Measurements from ENCODE around the gene NDUFS2. TPM values are rescaled to one million over a fixed set of nuclear protein-coding genes. Genes with fewer than 3 reads are reported as not detected.
"Not testable (repeated sequence)": the region's sequence is repeated elsewhere in the genome, so short reads cannot be mapped to it uniquely, and the experiment has no call there.

The NDUFS2 gene
- total RNA-seq, 1 donor, result 65.4 TPM

GRCh38 chr1:161251579-161251978 lies 49.4 kb downstream of the NDUFS2 start:
- no peak overlapping the region for H3K4me3 ChIP-seq (ENCODE audit: low read depth, low read length)
- no peak for DNase-seq (ENCODE audit: low read depth)
- TF ChIP-seq, protein P1, sequence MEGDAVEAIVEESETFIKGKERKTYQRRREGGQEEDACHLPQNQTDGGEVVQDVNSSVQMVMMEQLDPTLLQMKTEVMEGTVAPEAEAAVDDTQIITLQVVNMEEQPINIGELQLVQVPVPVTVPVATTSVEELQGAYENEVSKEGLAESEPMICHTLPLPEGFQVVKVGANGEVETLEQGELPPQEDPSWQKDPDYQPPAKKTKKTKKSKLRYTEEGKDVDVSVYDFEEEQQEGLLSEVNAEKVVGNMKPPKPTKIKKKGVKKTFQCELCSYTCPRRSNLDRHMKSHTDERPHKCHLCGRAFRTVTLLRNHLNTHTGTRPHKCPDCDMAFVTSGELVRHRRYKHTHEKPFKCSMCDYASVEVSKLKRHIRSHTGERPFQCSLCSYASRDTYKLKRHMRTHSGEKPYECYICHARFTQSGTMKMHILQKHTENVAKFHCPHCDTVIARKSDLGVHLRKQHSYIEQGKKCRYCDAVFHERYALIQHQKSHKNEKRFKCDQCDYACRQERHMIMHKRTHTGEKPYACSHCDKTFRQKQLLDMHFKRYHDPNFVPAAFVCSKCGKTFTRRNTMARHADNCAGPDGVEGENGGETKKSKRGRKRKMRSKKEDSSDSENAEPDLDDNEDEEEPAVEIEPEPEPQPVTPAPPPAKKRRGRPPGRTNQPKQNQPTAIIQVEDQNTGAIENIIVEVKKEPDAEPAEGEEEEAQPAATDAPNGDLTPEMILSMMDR (IDR thresholded peaks at IDR 0.05; ENCODE audit: insufficient read depth, low read length), result no peak

DNA sequence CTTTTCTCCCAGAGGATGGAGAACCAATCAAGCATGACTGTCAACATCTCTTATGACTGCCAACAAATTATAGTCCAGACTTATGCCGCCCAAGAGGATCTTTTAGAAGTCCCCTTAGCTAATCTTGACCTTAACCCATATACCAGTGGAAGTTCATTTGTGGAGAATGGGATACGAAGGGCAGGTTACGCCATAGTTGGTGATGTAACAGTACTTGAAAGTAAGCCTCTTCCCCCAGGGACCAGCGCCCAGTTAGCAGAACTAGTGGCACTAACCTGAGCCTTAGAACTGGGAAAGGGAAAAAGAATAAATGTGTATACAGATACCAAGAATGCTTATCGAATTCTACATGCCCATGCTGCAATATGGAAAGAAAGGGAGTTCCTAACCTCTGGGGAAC lies 53.1 kb downstream of the NDUFS2 start:
- not testable (repeated sequence) for DNase-seq (ENCODE audit: low read depth); H3K4me3 ChIP-seq (ENCODE audit: low read depth, low read length)

- H3K4me3 ChIP-seq (ENCODE audit: low read depth, low read length); DNase-seq (ENCODE audit: low read depth): not testable (repeated sequence)
Observed at GRCh38 chr1:161255955-161256520, 53.9 kb downstream of the NDUFS2 start.

DNA sequence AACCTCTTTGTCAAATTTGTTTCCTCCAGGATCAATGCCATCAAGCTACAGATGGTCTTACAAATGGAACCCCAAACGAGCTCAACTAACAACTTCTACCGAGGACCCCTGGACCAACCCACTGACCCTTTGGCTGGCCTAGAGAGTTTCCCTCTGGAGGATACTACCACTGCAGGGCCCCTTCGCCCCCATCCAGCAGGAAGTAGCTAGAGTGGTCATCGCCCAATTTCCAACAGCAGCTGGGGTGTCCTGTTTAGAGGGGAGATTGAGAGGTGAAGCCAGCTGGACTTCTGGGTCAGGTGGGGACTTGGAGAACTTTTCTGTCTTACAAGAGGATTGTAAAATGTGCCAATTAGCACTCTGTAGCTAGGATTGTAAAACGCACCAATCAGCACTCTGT lies 54.9 kb downstream of the NDUFS2 start:
- DNase-seq (ENCODE audit: low read depth); H3K4me3 ChIP-seq (ENCODE audit: low read depth, low read length): not testable (repeated sequence)

GRCh38 chr1:161258439-161259344 lies 56.5 kb downstream of the NDUFS2 start, which contains the start of gene PCP4L1:
PCP4L1 (plus strand) TSS chr1:161258745; CDS start chr1:161258975, 230 bp downstream.
- TF ChIP-seq, protein P1 (IDR thresholded peaks at IDR 0.05; ENCODE audit: insufficient read depth, low read length), result no peak
- H3K4me3 ChIP-seq (ENCODE audit: low read depth, low read length), result peak within 1 kb of the TSS; percentile 40
- peak; percentile 42 for DNase-seq (ENCODE audit: low read depth)

- H3K4me3 ChIP-seq (ENCODE audit: low read depth, low read length), result no peak overlapping the region
- DNase-seq (ENCODE audit: low read depth), result no peak
- TF ChIP-seq, protein P1 (IDR thresholded peaks at IDR 0.05; ENCODE audit: insufficient read depth, low read length), result no peak
Observed at GRCh38 chr1:161259345-161259702, 57.2 kb downstream of the NDUFS2 start.

GRCh38 chr1:161259765-161260164 lies 57.6 kb downstream of the NDUFS2 start:
- DNase-seq (ENCODE audit: low read depth), result no peak
- H3K4me3 ChIP-seq (ENCODE audit: low read depth, low read length), result no peak overlapping the region
- TF ChIP-seq, protein P1 (IDR thresholded peaks at IDR 0.05; ENCODE audit: insufficient read depth, low read length), result no peak

DNA sequence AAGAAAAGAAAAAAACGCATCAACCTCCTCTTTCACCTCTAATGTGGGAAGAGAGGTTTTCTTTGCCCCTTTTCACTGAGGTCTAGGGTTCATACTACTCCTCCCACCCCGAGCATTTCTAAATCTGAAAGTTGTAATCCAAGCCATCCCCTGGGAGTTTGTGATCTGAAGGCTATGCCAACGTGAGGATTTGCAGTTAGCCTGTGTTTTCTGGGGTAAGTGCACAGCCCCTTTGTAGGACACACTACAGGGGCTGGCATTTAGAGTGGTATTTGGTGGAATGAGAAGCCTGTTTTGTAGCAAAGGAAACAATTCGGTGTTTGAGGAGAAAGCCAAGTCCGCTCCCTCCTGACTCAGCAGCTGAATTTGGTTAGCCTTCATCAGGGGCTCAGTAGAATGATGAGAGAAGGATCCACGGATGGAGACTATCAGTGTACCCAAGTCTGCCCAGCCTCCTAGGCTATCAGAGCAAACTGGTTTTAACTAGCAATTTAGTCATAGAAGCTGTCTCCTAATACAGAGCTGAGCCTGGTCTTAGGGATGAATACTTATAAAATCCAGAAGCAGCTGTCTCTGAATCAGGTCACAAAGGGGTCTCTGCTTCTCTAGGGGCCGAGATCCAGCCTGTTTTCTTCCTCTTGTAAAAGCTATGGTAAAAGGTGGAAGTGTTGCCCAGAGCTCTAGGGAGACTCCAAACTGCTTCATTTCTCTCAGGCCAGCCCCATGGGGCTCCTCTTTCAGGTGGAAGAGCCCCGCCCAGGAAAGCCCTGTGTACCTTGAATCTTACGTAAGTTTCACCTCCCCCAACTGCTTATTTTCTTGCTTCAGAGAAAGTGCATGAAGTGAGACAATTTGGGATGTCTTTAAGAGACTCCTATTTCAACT lies 58.5 kb downstream of the NDUFS2 start:
- no peak for DNase-seq (ENCODE audit: low read depth)
- no peak overlapping the region for H3K4me3 ChIP-seq (ENCODE audit: low read depth, low read length)
- TF ChIP-seq, protein P1 (IDR thresholded peaks at IDR 0.05; ENCODE audit: insufficient read depth, low read length), result no peak
